ENCODE data around the gene TENM4.

DNA sequence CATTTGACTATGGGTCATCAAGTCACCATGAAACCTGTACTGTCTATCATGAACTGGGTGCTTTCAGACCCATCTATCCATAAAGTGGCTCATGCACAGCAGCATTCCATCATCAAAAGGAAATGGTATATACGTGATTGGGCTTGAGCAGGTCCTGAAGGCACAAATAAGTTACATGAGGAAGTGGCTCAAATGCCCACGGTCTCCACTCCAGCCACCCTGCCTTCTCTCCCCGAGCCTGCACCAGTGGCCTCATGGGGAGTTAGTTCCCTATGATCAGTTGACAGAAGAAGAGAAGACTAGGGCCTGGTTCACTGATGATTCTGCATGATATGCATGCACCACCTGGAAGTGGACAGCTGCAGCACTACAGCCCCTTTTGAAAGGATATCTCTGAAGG, 312.5 kb downstream of the TENM4 start:
- TF ChIP-seq, protein P1, sequence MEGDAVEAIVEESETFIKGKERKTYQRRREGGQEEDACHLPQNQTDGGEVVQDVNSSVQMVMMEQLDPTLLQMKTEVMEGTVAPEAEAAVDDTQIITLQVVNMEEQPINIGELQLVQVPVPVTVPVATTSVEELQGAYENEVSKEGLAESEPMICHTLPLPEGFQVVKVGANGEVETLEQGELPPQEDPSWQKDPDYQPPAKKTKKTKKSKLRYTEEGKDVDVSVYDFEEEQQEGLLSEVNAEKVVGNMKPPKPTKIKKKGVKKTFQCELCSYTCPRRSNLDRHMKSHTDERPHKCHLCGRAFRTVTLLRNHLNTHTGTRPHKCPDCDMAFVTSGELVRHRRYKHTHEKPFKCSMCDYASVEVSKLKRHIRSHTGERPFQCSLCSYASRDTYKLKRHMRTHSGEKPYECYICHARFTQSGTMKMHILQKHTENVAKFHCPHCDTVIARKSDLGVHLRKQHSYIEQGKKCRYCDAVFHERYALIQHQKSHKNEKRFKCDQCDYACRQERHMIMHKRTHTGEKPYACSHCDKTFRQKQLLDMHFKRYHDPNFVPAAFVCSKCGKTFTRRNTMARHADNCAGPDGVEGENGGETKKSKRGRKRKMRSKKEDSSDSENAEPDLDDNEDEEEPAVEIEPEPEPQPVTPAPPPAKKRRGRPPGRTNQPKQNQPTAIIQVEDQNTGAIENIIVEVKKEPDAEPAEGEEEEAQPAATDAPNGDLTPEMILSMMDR (IDR thresholded peaks at IDR 0.05; ENCODE audit: borderline replicate concordance, extremely low read depth, low read length, poor library complexity, severe bottlenecking), result no peak
- TF ChIP-seq EZH2 (IDR thresholded peaks at IDR 0.05; ENCODE audit: borderline replicate concordance, low read depth, low read length, severe bottlenecking), result no peak

Measured in DND-41 (cell line).